Right lobe of liver (tissue), 6 donors: ENCODE data around the gene CEP295NL. TPM values are rescaled to one million over a fixed set of nuclear protein-coding genes. Genes with fewer than 3 reads are reported as not detected.

Experiments used
- ATAC-seq, 4 donors: fragments of 200-7000 bp; cut with Tn5 transposase; one replicate each; pipeline ENCODE4 v1.9.1; 2020; ENCODE audit warnings: mild to moderate bottlenecking in 4 of 4, moderate library complexity in 4 of 4
- DNase-seq, 3 donors: peaks; one replicate each; pipeline ENCODE4 v3.0.0-alpha.2; 2020
- H3K27ac ChIP-seq, 3 donors: fragments of 200-600 bp; one replicate each; pipeline ENCODE4 v1.8.0; 2022
- H3K27me3 ChIP-seq, 2 donors: fragments of 200-600 bp; one replicate each; pipeline ENCODE4 v1.8.0; 2022
- H3K36me3 ChIP-seq, 4 donors: fragments of 200-600 bp; sonication (generic) in 1 of 4; one replicate each; pipeline versions ENCODE4 v1.5.1 to v1.8.0; 2017 to 2022; ENCODE audit warnings: control low read depth in 1 of 4
- H3K4me1 ChIP-seq, 4 donors: fragments of 200-600 bp; sonication (generic) in 1 of 4; one replicate each; pipeline versions ENCODE4 v1.5.1 to v1.8.0; 2017 to 2022; ENCODE audit warnings: control low read depth in 1 of 4
- H3K4me3 ChIP-seq, 3 donors: fragments of 200-600 bp; one replicate each; pipeline ENCODE4 v1.8.0; 2022
- H3K9me3 ChIP-seq, 4 donors: fragments of 200-600 bp; sonication (generic) in 1 of 4; one replicate each; pipeline versions ENCODE4 v1.5.1 to v1.8.0; 2017 to 2022; ENCODE audit warnings: control low read depth in 1 of 4
- POLR2A ChIP-seq: fragments of 450-650 bp; IDR thresholded peaks from one replicate; pipeline ENCODE4 v1.6.1; 2017; ENCODE audit warnings: antibody characterized with exemption, mild to moderate bottlenecking
- WGBS: methylation state at CpG from one replicate; pipeline ENCODE4 v1.1.6; 2018; ENCODE audit warnings: low coverage, low lambda C conversion rate; ENCODE audit not compliant: insufficient coverage; ENCODE audit errors: missing lambda C conversion rate; 5-methylcytosine and 5-hydroxymethylcytosine counted together
- intact Hi-C, 2 donors: fragments of 100-400 bp; cut with DNase I; formaldehyde crosslinking; loops; one replicate each; pipeline versions ENCODE4 v1.11.2 to v1.14.1; 2022
- total RNA-seq, 6 experiments: library from RNA; depleted of rRNA in 2 of 6; stranded (reverse); fragments of >200 nt in 2 of 6; fragmentation: NEBNext Ultra II Directional in 3 of 6; extraction: Animal tissue kit (Norgen Biotek cat#: 25700) in 3 of 6; gene quantifications; one replicate each; pipeline versions ENCODE4 v1.1.0 to v1.2.4, GENCODE V29; 2016 to 2023
- TF ChIP-seq, protein P1 (sequence below), 4 donors: fragments of 200-600 bp in 3 of 4; fragments of 450-650 bp in 1 of 4; IDR thresholded peaks; one replicate each; pipeline versions ENCODE4 v1.5.1 to v1.8.0; 2016 to 2022; ENCODE audit warnings: antibody characterized with exemption in 4 of 4, mild to moderate bottlenecking in 2 of 4
- donor health status: DM: no; HTN: yes; CAD: no.
- donor health status: DM: no; HTN: no; CAD: no.
- donor health status: DM: no; HTN: no; CAD: no.
- donor health status: DM: no; HTN: yes; CAD: no.
- donor health status: DM: no; HTN: yes; CAD: no.

CEP295NL gene
- total RNA-seq, 6 experiments from 2014 or later: 0.19 to 1.0 (median 0.53) TPM

DNA sequence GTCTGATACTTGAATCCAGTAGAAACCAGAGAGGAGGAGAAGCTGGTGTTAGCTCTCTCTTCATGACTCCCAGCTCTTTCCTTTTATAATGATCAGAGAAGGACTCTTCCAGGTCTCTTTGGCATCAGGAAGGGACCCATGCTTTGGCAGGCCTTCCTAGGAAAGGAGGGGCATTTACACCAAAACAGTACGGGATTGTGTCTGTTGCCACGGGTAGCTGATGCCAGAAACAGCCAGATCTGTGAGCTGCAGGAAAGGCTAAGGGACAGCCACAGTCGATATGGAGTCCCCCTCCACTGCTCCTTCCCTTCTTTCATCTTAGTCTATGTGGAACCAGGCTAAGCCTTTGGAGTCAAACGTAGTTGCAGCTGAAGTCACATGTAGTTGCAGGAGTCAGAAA lies 9.3 kb downstream of the CEP295NL start:
- TF ChIP-seq, protein P1, sequence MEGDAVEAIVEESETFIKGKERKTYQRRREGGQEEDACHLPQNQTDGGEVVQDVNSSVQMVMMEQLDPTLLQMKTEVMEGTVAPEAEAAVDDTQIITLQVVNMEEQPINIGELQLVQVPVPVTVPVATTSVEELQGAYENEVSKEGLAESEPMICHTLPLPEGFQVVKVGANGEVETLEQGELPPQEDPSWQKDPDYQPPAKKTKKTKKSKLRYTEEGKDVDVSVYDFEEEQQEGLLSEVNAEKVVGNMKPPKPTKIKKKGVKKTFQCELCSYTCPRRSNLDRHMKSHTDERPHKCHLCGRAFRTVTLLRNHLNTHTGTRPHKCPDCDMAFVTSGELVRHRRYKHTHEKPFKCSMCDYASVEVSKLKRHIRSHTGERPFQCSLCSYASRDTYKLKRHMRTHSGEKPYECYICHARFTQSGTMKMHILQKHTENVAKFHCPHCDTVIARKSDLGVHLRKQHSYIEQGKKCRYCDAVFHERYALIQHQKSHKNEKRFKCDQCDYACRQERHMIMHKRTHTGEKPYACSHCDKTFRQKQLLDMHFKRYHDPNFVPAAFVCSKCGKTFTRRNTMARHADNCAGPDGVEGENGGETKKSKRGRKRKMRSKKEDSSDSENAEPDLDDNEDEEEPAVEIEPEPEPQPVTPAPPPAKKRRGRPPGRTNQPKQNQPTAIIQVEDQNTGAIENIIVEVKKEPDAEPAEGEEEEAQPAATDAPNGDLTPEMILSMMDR (IDR thresholded peaks at IDR 0.05): no peak
- TF ChIP-seq POLR2A: no peak
- H3K4me1 ChIP-seq: peaks cover 0 to 5% (median 0%) of the 10 kb centered on the region in 4 donors
- H3K27ac ChIP-seq: no peak overlapping the region
- WGBS: 47% methylated on average over 4 of the region's 4 CpGs
- ATAC-seq: no peak
- intact Hi-C loops: no loop called here
- no peaks in the 10 kb centered on the region for H3K27me3 ChIP-seq
- no peaks in the 10 kb centered on the region for H3K9me3 ChIP-seq
- H3K4me3 ChIP-seq: no peak overlapping the region
- H3K36me3 ChIP-seq: no peaks in the 10 kb centered on the region
- DNase-seq: no peak

GRCh38 chr17:78892936-78893379 lies 10.0 kb downstream of the CEP295NL start:
- H3K27ac ChIP-seq: no peak overlapping the region
- no peaks in the 10 kb centered on the region for H3K27me3 ChIP-seq
- WGBS: 63% methylated on average over 6 of the region's 6 CpGs
- no peaks in the 10 kb centered on the region for H3K9me3 ChIP-seq
- no peak overlapping the region for H3K4me3 ChIP-seq
- TF ChIP-seq POLR2A: no peak
- TF ChIP-seq, protein P1 (IDR thresholded peaks at IDR 0.05): no peak
- ATAC-seq (no peak), DNase-seq (no peak)
- intact Hi-C loops: no loop called here
- H3K4me1 ChIP-seq: peaks cover 0 to 5% (median 0%) of the 10 kb centered on the region in 4 donors
- no peaks in the 10 kb centered on the region for H3K36me3 ChIP-seq

DNA sequence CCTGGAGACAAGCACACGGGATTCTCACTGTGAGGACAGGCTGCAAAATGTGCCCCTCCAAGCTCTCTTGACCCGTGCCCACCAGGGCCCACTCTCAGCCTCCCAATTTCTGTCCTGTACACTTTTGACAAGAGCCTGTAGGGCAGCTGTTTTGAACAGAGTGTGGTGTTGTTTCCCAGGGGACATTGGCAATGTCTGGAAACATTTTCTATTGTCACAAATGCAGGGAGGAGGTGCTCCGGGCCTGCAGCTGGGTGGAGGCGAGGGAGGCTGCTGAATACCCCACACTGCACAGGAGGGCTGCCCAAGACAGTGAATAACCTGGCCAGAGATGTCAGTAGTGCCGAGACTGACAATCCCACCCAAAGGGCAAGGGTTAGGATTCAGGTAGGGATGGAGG lies 10.5 kb downstream of the CEP295NL start:
- no peaks in the 10 kb centered on the region for H3K9me3 ChIP-seq
- H3K4me3 ChIP-seq: no peak overlapping the region
- no peaks in the 10 kb centered on the region for H3K36me3 ChIP-seq
- WGBS: 49% methylated on average over 3 of the region's 5 CpGs
- peaks cover 0 to 5% (median 0%) of the 10 kb centered on the region in 4 donors for H3K4me1 ChIP-seq
- no peak for TF ChIP-seq POLR2A
- TF ChIP-seq, protein P1 (IDR thresholded peaks at IDR 0.05): no peak
- H3K27me3 ChIP-seq: no peaks in the 10 kb centered on the region
- ATAC-seq: no peak
- no peak overlapping the region for H3K27ac ChIP-seq
- intact Hi-C loops: no loop called here
- no peak for DNase-seq

GRCh38 chr17:78892062-78892456 lies 10.9 kb downstream of the CEP295NL start:
- DNase-seq: no peak
- intact Hi-C loops: no loop called here
- Histone ChIP-seq H3K36me3 (no peaks in the 10 kb centered on the region), H3K4me3 (no peak overlapping the region), H3K27me3 (no peaks in the 10 kb centered on the region), H3K9me3 (no peaks in the 10 kb centered on the region), H3K27ac (no peak overlapping the region), H3K4me1 (peaks cover 0 to 5% (median 0%) of the 10 kb centered on the region in 4 donors)
- no peak for ATAC-seq
- TF ChIP-seq, protein P1 (IDR thresholded peaks at IDR 0.05): no peak
- TF ChIP-seq POLR2A: no peak
- 68% methylated on average over 13 of the region's 14 CpGs for WGBS
